Naive B cell (primary cell): ENCODE results near the gene OPN4. TPM values are rescaled to one million over a fixed set of nuclear protein-coding genes. Genes with fewer than 3 reads are reported as not detected.
A peak's percentile ranks its signal among the peaks of the same experiment; 100 is the strongest.

ENCODE experiments used
- ATAC-seq, 2 donors: fragments of 150-1000 bp; cut with Tn5 transposase; 2 replicates each; pipeline ENCODE4 v1.10.0; 2021; ENCODE audit warnings: low read depth in 2 of 2, mild to moderate bottlenecking in 2 of 2, moderate library complexity in 2 of 2
- DNase-seq: peaks from one replicate; pipeline ENCODE4 v3.0.0; 2022
- H3K27ac Mint-ChIP-seq, 6 donors: one replicate each; pipeline ENCODE4 v1.8.0; 2020 to 2022; ENCODE audit warnings: mild to moderate bottlenecking in 6 of 6, mixed read lengths in 6 of 6, moderate library complexity in 5 of 6, inconsistent platforms in 2 of 6
- H3K27me3 Mint-ChIP-seq, 3 donors: one replicate each; pipeline ENCODE4 v1.8.0; 2021 to 2022; ENCODE audit warnings: mixed read lengths in 3 of 3, mild to moderate bottlenecking in 1 of 3
- H3K36me3 Mint-ChIP-seq, 2 donors: one replicate each; pipeline ENCODE4 v1.8.0; 2020 to 2022; ENCODE audit warnings: mixed read lengths in 2 of 2, inconsistent platforms in 1 of 2, mild to moderate bottlenecking in 1 of 2
- H3K4me1 Mint-ChIP-seq, 3 donors: one replicate each; pipeline ENCODE4 v1.8.0; 2020 to 2022; ENCODE audit warnings: mixed read lengths in 3 of 3, inconsistent platforms in 1 of 3, mild to moderate bottlenecking in 1 of 3, moderate library complexity in 1 of 3
- H3K4me3 Mint-ChIP-seq, 8 donors: one replicate each; pipeline ENCODE4 v1.8.0; 2020 to 2022; ENCODE audit warnings: mild to moderate bottlenecking in 8 of 8, mixed read lengths in 8 of 8, moderate library complexity in 8 of 8, inconsistent platforms in 2 of 8
- H3K9me3 Mint-ChIP-seq, 7 donors: one replicate each; pipeline ENCODE4 v1.8.0; 2020 to 2022; ENCODE audit warnings: mixed read lengths in 7 of 7, mild to moderate bottlenecking in 5 of 7, inconsistent platforms in 2 of 7, moderate library complexity in 1 of 7
- polyA plus RNA-seq, 6 donors: library from polyadenylated mRNA; unstranded; fragments of 300-500 nt; fragmentation: Illumina TruSeq; gene quantifications; one replicate each; pipeline ENCODE4 v1.2.3, GENCODE V29; 2021; ENCODE audit warnings: low read depth in 6 of 6

The OPN4 gene
- polyA plus RNA-seq, 6 donors from 2014 or later: not detected

GRCh38 chr10:86651021-86651471 lies 3.3 kb upstream of the OPN4 start:
- H3K4me1 Mint-ChIP-seq: no peaks in the 10 kb centered on the region
- H3K9me3 Mint-ChIP-seq: no peaks in the 10 kb centered on the region
- H3K27me3 Mint-ChIP-seq: peaks cover 5 to 16% (median 5%) of the 10 kb centered on the region in 3 donors
- no peak overlapping the region for H3K4me3 Mint-ChIP-seq
- H3K36me3 Mint-ChIP-seq: no peaks in the 10 kb centered on the region
- ATAC-seq (no peak), DNase-seq (no peak)
- no peak overlapping the region for H3K27ac Mint-ChIP-seq

- DNase-seq (no peak), ATAC-seq (no peak)
- Mint-ChIP-seq H3K27me3 (peaks cover 5 to 16% (median 5%) of the 10 kb centered on the region in 3 donors), H3K4me1 (no peaks in the 10 kb centered on the region), H3K36me3 (no peaks in the 10 kb centered on the region), H3K9me3 (no peaks in the 10 kb centered on the region), H3K27ac (peak overlapping the region in 2 of 6 donors; percentile 67 to 85), H3K4me3 (no peak overlapping the region)
Measured at GRCh38 chr10:86651631-86652331, 2.6 kb upstream of the OPN4 start.

- no peaks in the 10 kb centered on the region for H3K4me1 Mint-ChIP-seq
- no peaks in the 10 kb centered on the region for H3K36me3 Mint-ChIP-seq
- no peak for ATAC-seq
- peaks cover 11 to 23% (median 13%) of the 10 kb centered on the region in 3 donors for H3K27me3 Mint-ChIP-seq
- DNase-seq: no peak
- no peak overlapping the region for H3K4me3 Mint-ChIP-seq
- no peaks in the 10 kb centered on the region for H3K9me3 Mint-ChIP-seq
- H3K27ac Mint-ChIP-seq: no peak overlapping the region
Measured at GRCh38 chr10:86652361-86653202, 1.8 kb upstream of the OPN4 start.

- no peak for ATAC-seq
- no peak for DNase-seq
- Mint-ChIP-seq H3K36me3 (no peaks in the 10 kb centered on the region), H3K4me1 (no peaks in the 10 kb centered on the region), H3K27me3 (peaks cover 11 to 26% (median 14%) of the 10 kb centered on the region in 3 donors), H3K9me3 (no peaks in the 10 kb centered on the region), H3K4me3 (no peak overlapping the region), H3K27ac (no peak overlapping the region)
Measured at GRCh38 chr10:86653379-86653778, 968 bp upstream of the OPN4 start.

GRCh38 chr10:86653987-86654386 lies 360 bp upstream of the OPN4 start:
- no peak for DNase-seq
- H3K27me3 Mint-ChIP-seq: peaks cover 11 to 27% (median 15%) of the 10 kb centered on the region in 3 donors
- ATAC-seq: no peak
- H3K9me3 Mint-ChIP-seq: no peaks in the 10 kb centered on the region
- no peaks in the 10 kb centered on the region for H3K36me3 Mint-ChIP-seq
- H3K27ac Mint-ChIP-seq: no peak overlapping the region
- no peak overlapping the region for H3K4me3 Mint-ChIP-seq
- no peaks in the 10 kb centered on the region for H3K4me1 Mint-ChIP-seq

- Mint-ChIP-seq H3K27ac (no peak overlapping the region), H3K9me3 (no peaks in the 10 kb centered on the region), H3K27me3 (peaks cover 11 to 33% (median 20%) of the 10 kb centered on the region in 3 donors), H3K4me1 (no peaks in the 10 kb centered on the region), H3K4me3 (no peak overlapping the region), H3K36me3 (no peaks in the 10 kb centered on the region)
- no peak for DNase-seq
- no peak for ATAC-seq
Measured at GRCh38 chr10:86655173-86655540, 810 bp downstream of the OPN4 start.

GRCh38 chr10:86655596-86655995 lies 1.2 kb downstream of the OPN4 start:
- H3K27ac Mint-ChIP-seq: no peak overlapping the region
- H3K4me3 Mint-ChIP-seq: no peak overlapping the region
- ATAC-seq (no peak), DNase-seq (no peak)
- no peaks in the 10 kb centered on the region for H3K9me3 Mint-ChIP-seq
- no peaks in the 10 kb centered on the region for H3K4me1 Mint-ChIP-seq
- H3K36me3 Mint-ChIP-seq: no peaks in the 10 kb centered on the region
- H3K27me3 Mint-ChIP-seq: peaks cover 7 to 30% (median 20%) of the 10 kb centered on the region in 3 donors

GRCh38 chr10:86657011-86657395 lies 2.7 kb downstream of the OPN4 start:
- no peak overlapping the region for H3K27ac Mint-ChIP-seq
- no peak overlapping the region for H3K4me3 Mint-ChIP-seq
- DNase-seq (no peak), ATAC-seq (no peak)
- H3K36me3 Mint-ChIP-seq: no peaks in the 10 kb centered on the region
- H3K27me3 Mint-ChIP-seq: peaks cover 6 to 20% (median 18%) of the 10 kb centered on the region in 3 donors
- H3K9me3 Mint-ChIP-seq: no peaks in the 10 kb centered on the region
- no peaks in the 10 kb centered on the region for H3K4me1 Mint-ChIP-seq

GRCh38 chr10:86657396-86658011 lies 3.2 kb downstream of the OPN4 start:
- Mint-ChIP-seq H3K27ac (peak overlapping the region in 1 of 6 donors; percentile 55), H3K9me3 (no peaks in the 10 kb centered on the region), H3K36me3 (no peaks in the 10 kb centered on the region), H3K27me3 (peaks cover 6 to 20% (median 18%) of the 10 kb centered on the region in 3 donors), H3K4me1 (no peaks in the 10 kb centered on the region), H3K4me3 (no peak overlapping the region)
- no peak for DNase-seq
- ATAC-seq: no peak

- Mint-ChIP-seq H3K36me3 (no peaks in the 10 kb centered on the region), H3K9me3 (no peaks in the 10 kb centered on the region), H3K4me3 (no peak overlapping the region), H3K27ac (no peak overlapping the region), H3K4me1 (no peaks in the 10 kb centered on the region), H3K27me3 (peaks cover 6 to 20% (median 18%) of the 10 kb centered on the region in 3 donors)
- DNase-seq (no peak), ATAC-seq (no peak)
Measured at GRCh38 chr10:86658261-86658741, 4.0 kb downstream of the OPN4 start.

GRCh38 chr10:86658751-86659150 lies 4.4 kb downstream of the OPN4 start:
- no peaks in the 10 kb centered on the region for H3K9me3 Mint-ChIP-seq
- H3K4me1 Mint-ChIP-seq: no peaks in the 10 kb centered on the region
- ATAC-seq (no peak), DNase-seq (no peak)
- no peaks in the 10 kb centered on the region for H3K36me3 Mint-ChIP-seq
- H3K27ac Mint-ChIP-seq: no peak overlapping the region
- H3K27me3 Mint-ChIP-seq: peaks cover 6 to 20% (median 18%) of the 10 kb centered on the region in 3 donors
- no peak overlapping the region for H3K4me3 Mint-ChIP-seq

- no peaks in the 10 kb centered on the region for H3K36me3 Mint-ChIP-seq
- ATAC-seq (no peak), DNase-seq (no peak)
- peaks cover 6 to 24% (median 18%) of the 10 kb centered on the region in 3 donors for H3K27me3 Mint-ChIP-seq
- no peak overlapping the region for H3K27ac Mint-ChIP-seq
- H3K9me3 Mint-ChIP-seq: no peaks in the 10 kb centered on the region
- no peaks in the 10 kb centered on the region for H3K4me1 Mint-ChIP-seq
- no peak overlapping the region for H3K4me3 Mint-ChIP-seq
Measured at GRCh38 chr10:86659161-86659691, 4.9 kb downstream of the OPN4 start.

GRCh38 chr10:86659721-86660453 lies 5.5 kb downstream of the OPN4 start:
- no peak for DNase-seq
- no peaks in the 10 kb centered on the region for H3K36me3 Mint-ChIP-seq
- no peaks in the 10 kb centered on the region for H3K9me3 Mint-ChIP-seq
- H3K4me3 Mint-ChIP-seq: no peak overlapping the region
- H3K27ac Mint-ChIP-seq: no peak overlapping the region
- peaks cover 6 to 24% (median 18%) of the 10 kb centered on the region in 3 donors for H3K27me3 Mint-ChIP-seq
- H3K4me1 Mint-ChIP-seq: no peaks in the 10 kb centered on the region
- ATAC-seq: no peak
